ENCODE data around the gene PCGF1. TPM values are rescaled to one million over a fixed set of nuclear protein-coding genes. Genes with fewer than 3 reads are reported as not detected.

The PCGF1 gene
- total and polyA plus RNA-seq, 9 of the 15 experiments (the other 6 are each of a cell fraction or from before 2014, with no cell fraction given) = 20.3 to 45.7 (median 29.3) TPM

DNA sequence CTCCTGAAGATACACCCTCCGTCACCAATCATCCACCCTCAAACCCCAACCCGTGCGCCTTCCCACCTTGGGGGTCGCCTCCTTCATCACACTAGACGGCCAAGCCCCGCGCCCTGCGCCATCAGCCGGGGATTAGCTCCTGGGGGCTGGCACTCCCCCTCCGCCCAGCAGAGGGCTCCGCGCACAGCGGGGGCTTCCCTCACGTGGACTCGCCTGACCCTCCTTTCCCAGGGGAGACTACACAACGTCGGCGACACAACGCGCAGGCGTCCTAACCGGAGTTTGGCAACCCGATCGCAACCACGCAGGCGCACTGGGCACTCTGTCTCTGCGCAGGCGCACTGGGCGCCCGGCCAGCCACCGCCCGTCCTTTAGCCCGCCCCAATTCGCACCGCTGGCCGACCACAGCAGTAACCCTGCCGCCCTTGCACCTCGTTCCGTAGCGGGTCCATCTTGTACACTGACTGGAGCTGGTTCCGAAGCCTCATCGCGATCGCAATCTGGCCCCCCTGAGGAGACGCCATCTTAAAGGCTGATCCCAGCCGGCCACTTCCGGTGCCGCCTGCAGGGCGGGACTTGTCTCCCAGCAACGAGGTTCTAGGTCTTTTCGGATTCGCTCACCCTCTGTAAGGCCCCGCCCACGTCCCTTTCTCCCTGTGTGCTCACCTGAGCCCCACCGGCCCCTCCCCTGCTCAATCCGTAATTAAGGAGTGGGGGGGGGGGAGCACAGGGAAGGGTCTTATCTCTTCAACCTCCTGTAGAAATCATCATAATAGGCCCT, at the start of gene PCGF1 (continued):
- TF ChIP-seq, protein P1, sequence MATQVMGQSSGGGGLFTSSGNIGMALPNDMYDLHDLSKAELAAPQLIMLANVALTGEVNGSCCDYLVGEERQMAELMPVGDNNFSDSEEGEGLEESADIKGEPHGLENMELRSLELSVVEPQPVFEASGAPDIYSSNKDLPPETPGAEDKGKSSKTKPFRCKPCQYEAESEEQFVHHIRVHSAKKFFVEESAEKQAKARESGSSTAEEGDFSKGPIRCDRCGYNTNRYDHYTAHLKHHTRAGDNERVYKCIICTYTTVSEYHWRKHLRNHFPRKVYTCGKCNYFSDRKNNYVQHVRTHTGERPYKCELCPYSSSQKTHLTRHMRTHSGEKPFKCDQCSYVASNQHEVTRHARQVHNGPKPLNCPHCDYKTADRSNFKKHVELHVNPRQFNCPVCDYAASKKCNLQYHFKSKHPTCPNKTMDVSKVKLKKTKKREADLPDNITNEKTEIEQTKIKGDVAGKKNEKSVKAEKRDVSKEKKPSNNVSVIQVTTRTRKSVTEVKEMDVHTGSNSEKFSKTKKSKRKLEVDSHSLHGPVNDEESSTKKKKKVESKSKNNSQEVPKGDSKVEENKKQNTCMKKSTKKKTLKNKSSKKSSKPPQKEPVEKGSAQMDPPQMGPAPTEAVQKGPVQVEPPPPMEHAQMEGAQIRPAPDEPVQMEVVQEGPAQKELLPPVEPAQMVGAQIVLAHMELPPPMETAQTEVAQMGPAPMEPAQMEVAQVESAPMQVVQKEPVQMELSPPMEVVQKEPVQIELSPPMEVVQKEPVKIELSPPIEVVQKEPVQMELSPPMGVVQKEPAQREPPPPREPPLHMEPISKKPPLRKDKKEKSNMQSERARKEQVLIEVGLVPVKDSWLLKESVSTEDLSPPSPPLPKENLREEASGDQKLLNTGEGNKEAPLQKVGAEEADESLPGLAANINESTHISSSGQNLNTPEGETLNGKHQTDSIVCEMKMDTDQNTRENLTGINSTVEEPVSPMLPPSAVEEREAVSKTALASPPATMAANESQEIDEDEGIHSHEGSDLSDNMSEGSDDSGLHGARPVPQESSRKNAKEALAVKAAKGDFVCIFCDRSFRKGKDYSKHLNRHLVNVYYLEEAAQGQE (IDR thresholded peaks at IDR 0.05; ENCODE audit: borderline replicate concordance) = peak; percentile 10; the same call in 1 of the 2 replicates
- TF ChIP-seq, protein P1 (CRISPR knock-in tag; IDR thresholded peaks at IDR 0.05; ENCODE audit: low read depth) = 0 out of 2 replicates have a peak, but pooled peaks have one; percentile 28
- TF ChIP-seq, protein P2, sequence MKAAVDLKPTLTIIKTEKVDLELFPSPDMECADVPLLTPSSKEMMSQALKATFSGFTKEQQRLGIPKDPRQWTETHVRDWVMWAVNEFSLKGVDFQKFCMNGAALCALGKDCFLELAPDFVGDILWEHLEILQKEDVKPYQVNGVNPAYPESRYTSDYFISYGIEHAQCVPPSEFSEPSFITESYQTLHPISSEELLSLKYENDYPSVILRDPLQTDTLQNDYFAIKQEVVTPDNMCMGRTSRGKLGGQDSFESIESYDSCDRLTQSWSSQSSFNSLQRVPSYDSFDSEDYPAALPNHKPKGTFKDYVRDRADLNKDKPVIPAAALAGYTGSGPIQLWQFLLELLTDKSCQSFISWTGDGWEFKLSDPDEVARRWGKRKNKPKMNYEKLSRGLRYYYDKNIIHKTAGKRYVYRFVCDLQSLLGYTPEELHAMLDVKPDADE (conservative IDR thresholded peaks at IDR 0.05; ENCODE audit: control insufficient read depth, low read depth, low read length) = peak; percentile 57; the same call in 1 of the 2 replicates
- TF ChIP-seq SAFB2 (IDR thresholded peaks at IDR 0.05; ENCODE audit: borderline replicate concordance, low read depth, low read length, severe bottlenecking) (no peak), SREBF2 (CRISPR knock-in tag; IDR thresholded peaks at IDR 0.05) (no peak), NFRKB (IDR thresholded peaks at IDR 0.05; ENCODE audit: low read depth) (peak; percentile 51; the same call in 1 of the 2 replicates), ZNF24 (IDR thresholded peaks at IDR 0.05) (no peak), ETV1 (tag; conservative IDR thresholded peaks at IDR 0.05; ENCODE audit: low read depth) (peak; percentile 70), SP2 (IDR thresholded peaks at IDR 0.05; ENCODE audit: extremely low read depth, low read depth, low read length, poor library complexity, severe bottlenecking) (peak; percentile 59), ZNF133 (CRISPR knock-in tag; IDR thresholded peaks at IDR 0.05) (no peak)
- TF ChIP-seq, protein P3, sequence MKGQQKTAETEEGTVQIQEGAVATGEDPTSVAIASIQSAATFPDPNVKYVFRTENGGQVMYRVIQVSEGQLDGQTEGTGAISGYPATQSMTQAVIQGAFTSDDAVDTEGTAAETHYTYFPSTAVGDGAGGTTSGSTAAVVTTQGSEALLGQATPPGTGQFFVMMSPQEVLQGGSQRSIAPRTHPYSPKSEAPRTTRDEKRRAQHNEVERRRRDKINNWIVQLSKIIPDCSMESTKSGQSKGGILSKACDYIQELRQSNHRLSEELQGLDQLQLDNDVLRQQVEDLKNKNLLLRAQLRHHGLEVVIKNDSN (CRISPR knock-in tag; IDR thresholded peaks at IDR 0.05) = peak; percentile 90
- TF ChIP-seq, protein P4, sequence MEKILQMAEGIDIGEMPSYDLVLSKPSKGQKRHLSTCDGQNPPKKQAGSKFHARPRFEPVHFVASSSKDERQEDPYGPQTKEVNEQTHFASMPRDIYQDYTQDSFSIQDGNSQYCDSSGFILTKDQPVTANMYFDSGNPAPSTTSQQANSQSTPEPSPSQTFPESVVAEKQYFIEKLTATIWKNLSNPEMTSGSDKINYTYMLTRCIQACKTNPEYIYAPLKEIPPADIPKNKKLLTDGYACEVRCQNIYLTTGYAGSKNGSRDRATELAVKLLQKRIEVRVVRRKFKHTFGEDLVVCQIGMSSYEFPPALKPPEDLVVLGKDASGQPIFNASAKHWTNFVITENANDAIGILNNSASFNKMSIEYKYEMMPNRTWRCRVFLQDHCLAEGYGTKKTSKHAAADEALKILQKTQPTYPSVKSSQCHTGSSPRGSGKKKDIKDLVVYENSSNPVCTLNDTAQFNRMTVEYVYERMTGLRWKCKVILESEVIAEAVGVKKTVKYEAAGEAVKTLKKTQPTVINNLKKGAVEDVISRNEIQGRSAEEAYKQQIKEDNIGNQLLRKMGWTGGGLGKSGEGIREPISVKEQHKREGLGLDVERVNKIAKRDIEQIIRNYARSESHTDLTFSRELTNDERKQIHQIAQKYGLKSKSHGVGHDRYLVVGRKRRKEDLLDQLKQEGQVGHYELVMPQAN (IDR thresholded peaks at IDR 0.05; ENCODE audit: borderline replicate concordance) = peak; percentile 74

All from K562 (cell line).